Caco-2 (cell line): Measurements from ENCODE around the gene MYL6. TPM values are rescaled to one million over a fixed set of nuclear protein-coding genes. Genes with fewer than 3 reads are reported as not detected.
A peak's percentile ranks its signal among the peaks of the same experiment; 100 is the strongest.
"Not testable (repeated sequence)": the region's sequence is repeated elsewhere in the genome, so short reads cannot be mapped to it uniquely, and the experiment has no call there.

ENCODE experiments used
- BruUV-seq: library from RNA; stranded (reverse); fragments of 400-500 nt; replicated peaks from 2 replicates; lab custom pipeline; 2021; lab: Mats Ljungman, UMichigan
- CTCF ChIA-PET: fragments of 300-600 bp; sonication (Branson Sonifier 250); formaldehyde crosslinking; loops from one replicate; lab custom pipeline; 2022; ENCODE audit warnings: antibody characterized with exemption; lab: Charles Lee
- POLR2A ChIA-PET: fragments of 300-600 bp; sonication (Branson Sonifier 250); formaldehyde crosslinking; loops from one replicate; lab custom pipeline; 2022; ENCODE audit warnings: antibody characterized with exemption; lab: Charles Lee
- DNase-seq, 2 experiments: peaks; one replicate each; pipeline versions ENCODE4 v3.0.0 to v3.0.0-alpha.2; 2020 to 2022
- H3K27me3 ChIP-seq: replicated peaks from 2 replicates; pipeline ENCODE4 v1.6.0; 2011; ENCODE audit warnings: low read length; ENCODE audit not compliant: control insufficient read depth, insufficient read depth
- H3K36me3 ChIP-seq: 2 replicates; pipeline ENCODE4 v1.5.1; 2011; ENCODE audit warnings: low read length; ENCODE audit not compliant: control insufficient read depth, insufficient read depth
- H3K4me1 ChIP-seq: fragments of 250-450 bp; sonication (Bioruptor Pico); 2 replicates; pipeline ENCODE4 v1.5.1; 2020; ENCODE audit warnings: mild to moderate bottlenecking
- H3K4me3 ChIP-seq: 2 replicates; pipeline ENCODE4 v1.5.1; 2011; ENCODE audit warnings: low read depth, mild to moderate bottlenecking, control low read depth, low read length
- H3K9me3 ChIP-seq: fragments of 250-450 bp; sonication (Bioruptor Pico); 2 replicates; pipeline ENCODE4 v1.5.1; 2020; ENCODE audit warnings: mild to moderate bottlenecking, moderate library complexity
- H3K27ac Mint-ChIP-seq: one replicate; pipeline ENCODE4 v1.8.0; 2022; ENCODE audit warnings: mixed read lengths; ENCODE audit not compliant: unreplicated experiment
- H3K27me3 Mint-ChIP-seq: one replicate; pipeline ENCODE4 v1.8.0; 2022; ENCODE audit warnings: mixed read lengths; ENCODE audit not compliant: insufficient read depth, unreplicated experiment
- H3K36me3 Mint-ChIP-seq: one replicate; pipeline ENCODE4 v1.8.0; 2022; ENCODE audit warnings: mild to moderate bottlenecking, mixed read lengths; ENCODE audit not compliant: insufficient read depth, unreplicated experiment
- H3K4me1 Mint-ChIP-seq: one replicate; pipeline ENCODE4 v1.8.0; 2022; ENCODE audit warnings: low read depth, mixed read lengths; ENCODE audit not compliant: unreplicated experiment
- H3K4me3 Mint-ChIP-seq: one replicate; pipeline ENCODE4 v1.8.0; 2022; ENCODE audit warnings: mild to moderate bottlenecking, moderate library complexity, mixed read lengths; ENCODE audit not compliant: unreplicated experiment
- H3K9me3 Mint-ChIP-seq: one replicate; pipeline ENCODE4 v1.8.0; 2022; ENCODE audit warnings: mixed read lengths; ENCODE audit not compliant: unreplicated experiment
- CTCF ChIP-seq, 2 experiments: fragments of 200-600 bp in 1 of 2; IDR thresholded peaks; 1 replicate in 1 of 2; 2 replicates in 1 of 2; pipeline versions ENCODE4 v1.5.1 to v1.8.0; 2011 to 2022; ENCODE audit warnings: antibody characterized with exemption in 1 of 2, control low read depth in 1 of 2, inconsistent platforms in 1 of 2, low read depth in 1 of 2, low read length in 1 of 2, mild to moderate bottlenecking in 1 of 2, moderate library complexity in 1 of 2; ENCODE audit not compliant: insufficient read depth in 1 of 2, severe bottlenecking in 1 of 2, unreplicated experiment in 1 of 2
- intact Hi-C: fragments of 100-400 bp; cut with micrococcal nuclease; formaldehyde crosslinking; loops from one replicate; pipeline ENCODE4 v1.10.0; 2022; ENCODE audit not compliant: unreplicated experiment
- total RNA-seq: library from RNA; stranded (reverse); gene quantifications from 2 replicates; pipeline ENCODE4 v1.2.3, GENCODE V29; 2022

MYL6 gene
- total RNA-seq, 1 experiment from 2014 or later, result 960 TPM

GRCh38 chr12:56115329-56115728, 42.8 kb upstream of the MYL6 start:
- intact Hi-C loops, result loop anchor here (10.0 kb wide), 1 partner anchor 371 kb away; the partner anchor contains the start of gene GDF11
- Histone ChIP-seq H3K4me1 (peaks cover 17% of the 10 kb centered on the region), H3K4me3 (peak overlapping the region; percentile 70), H3K36me3 (peaks cover 3% of the 10 kb centered on the region), H3K27me3 (no peaks in the 10 kb centered on the region), H3K9me3 (no peaks in the 10 kb centered on the region)
- ChIA-PET CTCF (no interaction called here), POLR2A (interaction anchor here (3.1 kb wide), 1 partner anchor 11 kb away, joined by 22 read pairs; the partner anchor contains the start of gene PA2G4)
- Mint-ChIP-seq H3K36me3 (peaks cover 69% of the 10 kb centered on the region), H3K27ac (peak overlapping the region; percentile 100), H3K4me3 (peak overlapping the region; percentile 97), H3K4me1 (peaks cover 20% of the 10 kb centered on the region), H3K27me3 (peaks cover 2% of the 10 kb centered on the region), H3K9me3 (no peaks in the 10 kb centered on the region)
- no TSS peak for BruUV-seq
- TF ChIP-seq CTCF (IDR thresholded peaks at IDR 0.05; ENCODE audit: insufficient read depth in 1 of 2, low read depth in 1 of 2, low read length in 1 of 2, severe bottlenecking in 1 of 2, unreplicated experiment in 1 of 2), result no peak
- no peak for DNase-seq

GRCh38 chr12:56116267-56117081, 41.7 kb upstream of the MYL6 start, which contains the start of gene RPL41:
RPL41 (plus strand) TSS chr12:56116633.
- H3K4me3 Mint-ChIP-seq, result peak within 1 kb of the TSS; percentile 97
- no peaks in the 10 kb centered on the region for H3K9me3 Mint-ChIP-seq
- H3K36me3 Mint-ChIP-seq, result peaks cover 58% of the 10 kb centered on the region
- ChIA-PET POLR2A (interaction anchor here (0.6 to 3.5 kb wide), 4 partner anchors 12 to 459 kb away, joined by 4 to 27 read pairs (median 14); partner anchors contain the start of genes ESYT1 and PA2G4), CTCF (no interaction called here)
- Histone ChIP-seq H3K36me3 (0 out of 2 replicates have a peak, but pooled peaks cover 1% of the 10 kb centered on the region), H3K27me3 (no peaks in the 10 kb centered on the region), H3K9me3 (no peaks in the 10 kb centered on the region), H3K4me1 (peaks cover 18% of the 10 kb centered on the region), H3K4me3 (peak within 1 kb of the TSS; percentile 70)
- peaks cover 2% of the 10 kb centered on the region for H3K27me3 Mint-ChIP-seq
- peak within 1 kb of the TSS; percentile 100 for H3K27ac Mint-ChIP-seq
- TF ChIP-seq CTCF (IDR thresholded peaks at IDR 0.05; ENCODE audit: insufficient read depth in 1 of 2, low read depth in 1 of 2, low read length in 1 of 2, severe bottlenecking in 1 of 2, unreplicated experiment in 1 of 2), result no peak
- peaks cover 20% of the 10 kb centered on the region for H3K4me1 Mint-ChIP-seq
- no TSS peak for BruUV-seq
- intact Hi-C loops, result loop anchor here (1.0 to 10.0 kb wide), 2 partner anchors 12 to 372 kb away; partner anchors contain the start of genes GDF11 and PA2G4
- peak; percentile 91 to 94 for DNase-seq

- not testable (repeated sequence) for H3K27me3 Mint-ChIP-seq, DNase-seq, H3K27me3 ChIP-seq, H3K36me3 ChIP-seq, H3K9me3 Mint-ChIP-seq, H3K9me3 ChIP-seq
- Mint-ChIP-seq H3K36me3 (peaks cover 51% of the 10 kb centered on the region), H3K27ac (peak overlapping the region; percentile 100), H3K4me3 (peak overlapping the region; percentile 97), H3K4me1 (peaks cover 20% of the 10 kb centered on the region)
- TSS peak; percentile 95 for BruUV-seq
- intact Hi-C loops, result loop anchor here (10.0 kb wide), 1 partner anchor 372 kb away; the partner anchor contains the start of gene GDF11
- peaks cover 18% of the 10 kb centered on the region for H3K4me1 ChIP-seq
- H3K4me3 ChIP-seq, result peak overlapping the region; percentile 70
- POLR2A ChIA-PET, result interaction anchor here (0.6 to 3.5 kb wide), 9 partner anchors 11 to 528 kb away, joined by 3 to 27 read pairs (median 7); partner anchors contain the start of genes ESYT1, PA2G4, RNF41 and SMARCC2
- CTCF ChIA-PET, result interaction anchor here (2.7 to 3.3 kb wide), 2 partner anchors 42 to 72 kb away, joined by 24 to 99 read pairs; partner anchors contain the start of genes MYL6 and SMARCC2
These were observed 41.0 kb upstream of the MYL6 start for GRCh38 chr12:56117082-56117706.
